Smooth muscle cell of bladder (primary cell): Measurements from ENCODE around the gene KCNK15. TPM values are rescaled to one million over a fixed set of nuclear protein-coding genes. Genes with fewer than 3 reads are reported as not detected.

Source experiments
- total RNA-seq: library from RNA; depleted of rRNA; stranded (reverse); fragments of >200 nt; gene quantifications from 2 replicates; pipeline ENCODE4 v1.2.3, GENCODE V29; 2014

Gene KCNK15
- 0.28 and 0.83 TPM in 2 replicates for total RNA-seq

GRCh38 chr20:44745598-44746366, at the start of gene KCNK15:
TSS of gene KCNK15 (plus strand) at chr20:44745865. CDS start at chr20:44745911, 46 bp downstream.

DNA sequence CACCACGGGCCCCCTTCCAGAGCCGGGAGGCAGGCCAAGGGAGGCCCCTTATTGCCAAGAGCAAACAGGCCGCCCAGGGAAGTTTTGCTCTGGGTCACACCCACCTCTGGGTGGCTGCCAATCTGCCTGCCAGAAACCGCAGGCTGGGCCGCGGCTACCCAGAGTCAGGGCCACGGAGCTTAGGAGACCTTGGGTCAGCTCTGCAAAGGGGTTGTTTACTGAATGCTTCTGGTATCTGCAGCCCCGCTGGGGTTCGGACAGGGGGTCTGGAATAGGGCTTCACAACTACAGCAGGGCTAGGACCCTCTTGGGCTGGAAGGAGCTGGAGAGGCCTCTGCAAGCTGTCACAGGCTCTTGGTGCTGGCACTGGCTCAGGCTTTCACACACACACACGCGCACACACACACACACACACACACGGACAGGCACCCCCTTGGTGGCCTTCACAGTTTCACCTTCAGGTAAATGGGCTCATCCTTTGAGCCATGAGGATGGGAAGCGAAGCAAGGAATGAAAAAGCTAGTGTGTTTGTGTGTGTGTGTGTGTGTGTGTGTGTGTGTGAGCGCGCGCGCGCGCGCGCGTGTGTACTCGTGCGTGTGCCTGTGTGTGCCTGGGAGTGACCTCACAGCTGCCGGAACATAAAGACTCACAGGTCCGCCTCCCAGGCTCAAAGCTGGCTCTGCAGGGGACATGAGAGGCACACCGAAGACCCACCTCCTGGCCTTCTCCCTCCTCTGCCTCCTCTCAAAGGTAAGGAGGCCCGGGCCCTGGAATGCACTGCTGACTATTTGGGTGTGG, 30.8 kb upstream of the KCNK15 start, which contains the start of gene CCN5:
Gene CCN5 (plus strand): TSS at position 669 of the 798 bp plus-strand sequence. CDS start 22 bp downstream, at position 691.

Other genes with a start within 250 kb of the KCNK15 start
- 118 and 157 TPM in 2 replicates for gene SERINC3, start 223.8 kb upstream of the KCNK15 start, total RNA-seq
- gene PKIG, start 163.3 kb upstream of the KCNK15 start, total RNA-seq: 88.0 and 120 TPM in 2 replicates
- gene ADA, start 94.2 kb upstream of the KCNK15 start, total RNA-seq: 5.3 and 14.7 TPM in 2 replicates
- 1.1 and 5.0 TPM in 2 replicates for gene CCN5, start 30.5 kb upstream of the KCNK15 start, total RNA-seq
- under 0.01 TPM in 1 of 2 replicates, not detected in the other for gene RIMS4, start 64.7 kb downstream of the KCNK15 start, total RNA-seq
- gene YWHAB, start 139.8 kb downstream of the KCNK15 start, total RNA-seq: 58.6 and 73.9 TPM in 2 replicates
- 4.8 and 5.5 TPM in 2 replicates for gene PABPC1L, start 164.2 kb downstream of the KCNK15 start, total RNA-seq
- 11.7 and 14.3 TPM in 2 replicates for gene TOMM34, start 214.5 kb downstream of the KCNK15 start, total RNA-seq
- 16.6 and 24.7 TPM in 2 replicates for gene STK4, start 220.6 kb downstream of the KCNK15 start, total RNA-seq